22Rv1 (cell line): ENCODE measurements around the gene SIDT1.

Experiments used
- H3K27ac ChIP-seq: fragments of 450-650 bp; 2 replicates; pipeline ENCODE4 v1.5.1; 2017
- CTCF ChIP-seq: fragments of 450-650 bp; IDR thresholded peaks from 2 replicates; pipeline ENCODE4 v1.5.1; 2017; ENCODE audit warnings: mild to moderate bottlenecking
- ZFX ChIP-seq: fragments of 450-650 bp; IDR thresholded peaks from 2 replicates; pipeline ENCODE4 v1.6.1; 2017; ENCODE audit warnings: antibody characterized with exemption, borderline replicate concordance

SIDT1 gene

GRCh38 chr3:113505867-113506266, 26.5 kb upstream of the SIDT1 start:
- no peak overlapping the region for H3K27ac ChIP-seq
- no peak for TF ChIP-seq CTCF
- no peak for TF ChIP-seq ZFX

- no peak for TF ChIP-seq CTCF
- TF ChIP-seq ZFX, result no peak
- H3K27ac ChIP-seq, result no peak overlapping the region
Observed at GRCh38 chr3:113507501-113508067, 24.8 kb upstream of the SIDT1 start.

- TF ChIP-seq ZFX (no peak), CTCF (no peak)
- H3K27ac ChIP-seq, result no peak overlapping the region
Observed at GRCh38 chr3:113508966-113509365, 23.4 kb upstream of the SIDT1 start.

GRCh38 chr3:113514265-113514769, 18.0 kb upstream of the SIDT1 start:
- peak overlapping the region; percentile 89 for H3K27ac ChIP-seq
- TF ChIP-seq CTCF (no peak), ZFX (no peak)

DNA sequence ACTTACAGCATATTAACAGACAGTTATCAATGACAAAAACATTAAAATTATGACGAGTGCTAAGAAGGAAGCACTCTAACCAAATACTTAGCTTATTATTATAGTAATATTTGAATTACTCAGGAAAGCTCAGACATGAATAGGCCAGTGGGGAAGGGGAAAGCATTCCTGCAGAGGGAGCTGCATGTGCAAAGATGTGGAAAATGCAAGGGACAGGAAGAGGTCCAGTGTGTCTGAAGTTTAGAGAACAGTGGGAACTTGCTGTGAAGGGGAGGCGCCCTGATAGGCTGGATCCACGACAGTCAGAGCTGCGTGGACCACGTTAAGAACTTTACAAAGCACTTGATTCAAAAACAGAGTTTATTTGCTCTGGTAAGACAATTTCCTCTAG, 16.2 kb upstream of the SIDT1 start:
- TF ChIP-seq CTCF, result no peak
- no peak for TF ChIP-seq ZFX
- peak overlapping the region; percentile 89 for H3K27ac ChIP-seq

GRCh38 chr3:113521981-113522380, 10.4 kb upstream of the SIDT1 start:
- TF ChIP-seq CTCF, result no peak
- no peak for TF ChIP-seq ZFX
- H3K27ac ChIP-seq, result no peak overlapping the region

DNA sequence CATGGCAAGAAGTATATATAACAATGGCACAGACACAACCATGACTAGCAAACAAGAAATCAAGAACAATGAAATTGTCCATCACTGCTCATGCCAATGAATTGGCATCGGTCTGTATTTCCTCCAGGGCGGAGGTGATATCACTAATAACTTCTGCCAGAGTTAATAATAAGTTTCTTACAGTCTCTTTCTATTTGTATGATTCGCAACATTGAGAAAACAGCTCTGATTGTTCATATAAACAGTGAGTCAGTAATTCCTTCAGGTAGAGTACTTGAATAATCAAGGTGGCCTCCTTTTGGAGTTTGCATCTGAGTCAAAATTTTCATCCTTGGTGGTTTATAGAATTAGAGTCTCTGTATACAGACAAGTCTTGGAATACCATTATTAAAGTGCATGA, 9.1 kb upstream of the SIDT1 start:
- TF ChIP-seq CTCF, result no peak
- no peak for TF ChIP-seq ZFX
- no peak overlapping the region for H3K27ac ChIP-seq
